GM12864 (cell line): ENCODE measurements around the gene NFIB.

Experiments used
- DNase-seq: peaks from one replicate; pipeline ENCODE4 v3.0.0-alpha.2; 2011; ENCODE audit warnings: low read depth
- H3K4me3 ChIP-seq: 2 replicates; pipeline ENCODE4 v1.5.1; 2011; ENCODE audit warnings: mild to moderate bottlenecking, low read depth, low read length, control low read depth
- CTCF ChIP-seq: IDR thresholded peaks from 2 replicates; pipeline ENCODE4 v1.5.1; 2011; ENCODE audit warnings: low read depth, mild to moderate bottlenecking, moderate library complexity, low read length, control low read depth, inconsistent platforms; ENCODE audit errors: missing control alignments

The NFIB gene

GRCh38 chr9:14192556-14192955, 121.4 kb downstream of the NFIB start:
- TF ChIP-seq CTCF, result no peak
- H3K4me3 ChIP-seq, result no peak overlapping the region
- DNase-seq, result no peak

DNA sequence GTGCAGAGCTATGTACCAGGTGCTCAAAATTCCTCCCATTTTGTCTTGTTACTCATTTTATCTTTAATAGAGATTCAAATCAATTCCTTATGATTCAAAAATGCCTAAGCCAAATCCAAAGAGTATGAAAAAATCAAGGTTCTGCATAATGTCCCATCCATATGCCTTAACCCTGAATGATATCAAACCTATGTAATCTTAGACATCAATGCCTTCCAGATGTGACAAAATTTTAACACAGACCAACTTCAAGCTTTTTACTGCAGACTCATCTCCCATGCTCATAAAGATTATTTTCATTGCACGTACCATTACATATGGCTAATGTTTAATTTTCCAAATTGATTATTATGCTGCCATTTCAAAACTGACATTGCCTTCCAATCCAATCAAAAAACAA, 122.4 kb downstream of the NFIB start:
- DNase-seq, result no peak
- TF ChIP-seq CTCF, result no peak
- no peak overlapping the region for H3K4me3 ChIP-seq

- no peak overlapping the region for H3K4me3 ChIP-seq
- TF ChIP-seq CTCF, result no peak
- no peak for DNase-seq
Observed at GRCh38 chr9:14190240-14190639, 123.7 kb downstream of the NFIB start.

DNA sequence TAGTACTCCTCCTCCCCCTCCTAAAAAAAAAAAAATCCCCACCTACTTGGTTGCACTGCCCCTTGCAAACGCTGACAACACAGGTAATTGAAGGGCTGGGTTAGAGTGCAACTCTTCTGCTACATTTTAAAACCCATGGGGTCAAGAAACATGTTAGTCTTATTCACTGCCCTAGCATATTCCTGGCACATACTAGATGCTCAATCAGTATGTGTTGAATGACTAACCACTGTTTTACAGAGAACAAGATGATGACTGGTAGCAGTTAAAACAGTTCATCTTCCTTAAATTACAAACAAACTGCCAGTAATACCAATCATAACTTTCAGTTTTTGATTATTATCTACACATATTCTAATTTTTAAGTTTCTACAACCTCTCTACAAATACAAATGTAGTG, 124.4 kb downstream of the NFIB start:
- no peak for TF ChIP-seq CTCF
- no peak overlapping the region for H3K4me3 ChIP-seq
- DNase-seq, result no peak

DNA sequence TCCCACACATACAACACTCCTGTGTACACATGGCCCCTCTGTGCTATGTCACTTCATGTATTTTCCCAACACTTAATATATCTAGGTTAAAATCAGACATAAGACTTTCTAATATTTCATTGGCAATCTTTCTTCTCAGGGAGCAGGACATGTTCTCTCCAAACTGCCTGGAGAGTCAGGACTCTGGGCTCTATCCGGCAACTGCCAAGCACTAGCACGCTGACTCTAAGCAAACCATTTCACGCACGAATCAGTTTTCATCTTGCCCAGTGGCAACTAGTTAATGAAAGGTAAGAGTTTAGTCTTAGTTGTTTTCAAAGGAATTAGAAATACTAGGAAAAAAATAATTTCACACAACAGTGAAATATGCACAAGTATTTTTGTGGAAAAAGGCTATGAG, 124.8 kb downstream of the NFIB start:
- no peak for DNase-seq
- H3K4me3 ChIP-seq, result no peak overlapping the region
- TF ChIP-seq CTCF, result no peak

DNA sequence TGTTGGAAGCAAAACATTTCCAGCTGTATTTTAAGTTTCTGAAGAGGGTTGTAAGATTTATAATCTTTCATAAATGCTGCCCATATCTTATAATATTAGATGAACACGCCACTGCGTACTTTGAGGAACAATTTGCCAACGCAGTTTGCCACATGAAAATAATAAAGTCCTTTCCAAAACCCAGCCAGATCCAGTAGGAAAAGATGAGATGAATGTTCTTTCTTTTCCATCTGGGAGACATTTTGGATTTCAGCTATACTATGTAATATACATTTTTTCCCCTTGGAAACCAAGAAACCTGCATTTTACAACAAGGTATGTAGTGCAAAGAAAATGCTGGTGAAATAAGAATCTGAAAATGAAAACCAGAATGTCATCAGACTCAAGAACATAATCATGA, 125.4 kb downstream of the NFIB start:
- no peak for TF ChIP-seq CTCF
- DNase-seq, result no peak
- no peak overlapping the region for H3K4me3 ChIP-seq

GRCh38 chr9:14188011-14188410, 125.9 kb downstream of the NFIB start:
- H3K4me3 ChIP-seq, result no peak overlapping the region
- no peak for DNase-seq
- TF ChIP-seq CTCF, result no peak
